Stomach (tissue), 9 donors: ENCODE data around the gene ITLN1. TPM values are rescaled to one million over a fixed set of nuclear protein-coding genes. Genes with fewer than 3 reads are reported as not detected.

Source experiments
- DNase-seq, 2 donors: peaks; one replicate each; pipeline versions ENCODE4 v3.0.0 to v3.0.0-alpha.2; 2013 to 2019
- H3K27ac ChIP-seq, 5 donors: fragments of 200-600 bp in 4 of 5; sonication (generic) in 4 of 5; one replicate each; pipeline ENCODE4 v1.5.1; 2013 to 2019; ENCODE audit warnings: mild to moderate bottlenecking in 1 of 5, moderate library complexity in 1 of 5
- H3K27me3 ChIP-seq, 3 donors: fragments of 200-600 bp; sonication (generic); one replicate each; pipeline ENCODE4 v1.5.1; 2017 to 2019; ENCODE audit warnings: mixed run types in 1 of 3
- H3K36me3 ChIP-seq, 4 donors: fragments of 200-600 bp; sonication (generic); 1 replicate in 3 of 4; 2 replicates in 1 of 4; pipeline ENCODE4 v1.5.1; 2016 to 2019
- H3K4me1 ChIP-seq, 4 donors: fragments of 200-600 bp; sonication (generic); one replicate each; pipeline ENCODE4 v1.5.1; 2016 to 2019
- H3K4me3 ChIP-seq, 4 donors: fragments of 200-600 bp; sonication (generic) in 3 of 4; one replicate each; pipeline ENCODE4 v1.5.1; 2016 to 2019; ENCODE audit warnings: mild to moderate bottlenecking in 1 of 4
- H3K9me3 ChIP-seq, 4 donors: fragments of 200-600 bp; sonication (generic); one replicate each; pipeline ENCODE4 v1.5.1; 2016 to 2019
- EP300 ChIP-seq: sonication (generic); formaldehyde crosslinking; IDR thresholded peaks from one replicate; pipeline ENCODE4 v1.6.1; 2017; ENCODE audit warnings: antibody characterized with exemption
- POLR2A ChIP-seq, 4 donors: fragments of 450-650 bp; IDR thresholded peaks; one replicate each; pipeline ENCODE4 v1.6.1; 2016; ENCODE audit warnings: antibody characterized with exemption in 4 of 4, control low read depth in 2 of 4, mild to moderate bottlenecking in 1 of 4, moderate library complexity in 1 of 4
- POLR2AphosphoS5 ChIP-seq, 3 donors: sonication (generic); formaldehyde crosslinking; IDR thresholded peaks; one replicate each; pipeline ENCODE4 v1.6.1; 2016; ENCODE audit warnings: antibody characterized with exemption in 3 of 3
- WGBS, 5 donors: extraction: QIAGEN DNeasy Blood & Tissue Kit in 3 of 5; methylation state at CpG; one replicate each; pipeline versions ENCODE4 v1.1.5 to v1.1.7; 2013 to 2018; 5-methylcytosine and 5-hydroxymethylcytosine counted together
- intact Hi-C: fragments of 100-400 bp; cut with DNase I; formaldehyde crosslinking; loops from one replicate; pipeline ENCODE4 v1.15.1; 2023; ENCODE audit warnings: low total_unique reads
- polyA plus RNA-seq, 3 donors: library from polyadenylated mRNA; stranded (reverse); fragments of 200-250 nt; gene quantifications; one replicate each; pipeline ENCODE4 v1.2.3, GENCODE V29; 2013
- total RNA-seq, 5 donors: library from RNA; depleted of rRNA; stranded (reverse); fragments of >200 nt; gene quantifications; one replicate each; pipeline versions ENCODE4 v1.1.0 to v1.2.3, GENCODE V29; 2014 to 2016
- TF ChIP-seq, protein P1 (sequence below), 7 experiments: fragments of 450-650 bp in 4 of 7; fragments of 200-600 bp in 3 of 7; sonication (generic) in 3 of 7; IDR thresholded peaks; one replicate each; pipeline ENCODE4 v1.5.1; 2016 to 2019; ENCODE audit warnings: antibody characterized with exemption in 7 of 7, control low read depth in 2 of 7, mild to moderate bottlenecking in 1 of 7
- donor health status: healthy with polysubstance abuse.
- donor health status: Bipolar disorder and iron deficiency.
- donor health status: healthy.

Gene ITLN1
- total and polyA plus RNA-seq, 8 donors = 1.2 to 241 (median 10.1) TPM; not detected in 1

GRCh38 chr1:160891474-160891873 lies 6.5 kb upstream of the ITLN1 start:
- Histone ChIP-seq H3K27ac (no peak overlapping the region), H3K4me3 (no peak overlapping the region), H3K4me1 (no peaks in the 10 kb centered on the region), H3K9me3 (peaks cover 0 to 8% (median 2%) of the 10 kb centered on the region in 4 donors), H3K36me3 (no peaks in the 10 kb centered on the region), H3K27me3 (no peaks in the 10 kb centered on the region)
- DNase-seq = no peak
- 30 to 54% (median 34%) methylated on average over 2 of the region's 2 CpGs for WGBS, 5 donors
- TF ChIP-seq POLR2A (IDR thresholded peaks at IDR 0.05) (no peak), EP300 (no peak)
- TF ChIP-seq, protein P1, sequence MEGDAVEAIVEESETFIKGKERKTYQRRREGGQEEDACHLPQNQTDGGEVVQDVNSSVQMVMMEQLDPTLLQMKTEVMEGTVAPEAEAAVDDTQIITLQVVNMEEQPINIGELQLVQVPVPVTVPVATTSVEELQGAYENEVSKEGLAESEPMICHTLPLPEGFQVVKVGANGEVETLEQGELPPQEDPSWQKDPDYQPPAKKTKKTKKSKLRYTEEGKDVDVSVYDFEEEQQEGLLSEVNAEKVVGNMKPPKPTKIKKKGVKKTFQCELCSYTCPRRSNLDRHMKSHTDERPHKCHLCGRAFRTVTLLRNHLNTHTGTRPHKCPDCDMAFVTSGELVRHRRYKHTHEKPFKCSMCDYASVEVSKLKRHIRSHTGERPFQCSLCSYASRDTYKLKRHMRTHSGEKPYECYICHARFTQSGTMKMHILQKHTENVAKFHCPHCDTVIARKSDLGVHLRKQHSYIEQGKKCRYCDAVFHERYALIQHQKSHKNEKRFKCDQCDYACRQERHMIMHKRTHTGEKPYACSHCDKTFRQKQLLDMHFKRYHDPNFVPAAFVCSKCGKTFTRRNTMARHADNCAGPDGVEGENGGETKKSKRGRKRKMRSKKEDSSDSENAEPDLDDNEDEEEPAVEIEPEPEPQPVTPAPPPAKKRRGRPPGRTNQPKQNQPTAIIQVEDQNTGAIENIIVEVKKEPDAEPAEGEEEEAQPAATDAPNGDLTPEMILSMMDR (IDR thresholded peaks at IDR 0.05) = no peak
- intact Hi-C loops = no loop called here

- Histone ChIP-seq H3K36me3 (no peaks in the 10 kb centered on the region), H3K9me3 (no peaks in the 10 kb centered on the region), H3K27me3 (no peaks in the 10 kb centered on the region), H3K27ac (no peak overlapping the region), H3K4me1 (peaks cover 0 to 6% (median 3%) of the 10 kb centered on the region in 4 donors), H3K4me3 (no peak overlapping the region)
- WGBS, 5 donors = 9 to 27% (median 24%) methylated on average over 2 of the region's 2 CpGs
- DNase-seq = no peak
- intact Hi-C loops = no loop called here
- peak in 1 of 3 donors; percentile 42 for TF ChIP-seq POLR2AphosphoS5 (IDR thresholded peaks at IDR 0.05)
- no peak for TF ChIP-seq EP300
Measured at GRCh38 chr1:160888926-160889325, 3.9 kb upstream of the ITLN1 start.

DNA sequence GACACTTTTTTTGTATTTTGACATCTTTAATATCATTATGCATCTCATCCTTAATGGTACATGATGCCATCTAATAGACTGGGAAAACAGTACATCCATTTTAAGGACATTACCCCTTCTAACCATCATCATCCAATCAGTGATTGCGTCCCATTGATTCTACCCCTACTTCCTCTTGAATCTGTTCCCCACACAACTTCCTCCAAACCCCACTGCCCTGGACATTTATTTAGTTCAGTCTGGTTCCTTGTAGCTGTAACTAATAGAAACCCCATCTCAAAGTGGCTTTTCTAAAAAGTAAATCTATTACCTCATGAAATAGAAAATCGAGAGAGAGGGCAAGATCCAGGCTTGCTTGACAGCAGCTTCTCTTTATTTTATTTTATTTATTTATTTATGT lies 2.1 kb upstream of the ITLN1 start:
- intact Hi-C loops = no loop called here
- H3K36me3 ChIP-seq = no peaks in the 10 kb centered on the region
- no peaks in the 10 kb centered on the region for H3K27me3 ChIP-seq
- no peak for DNase-seq
- peaks cover 0 to 6% (median 3%) of the 10 kb centered on the region in 4 donors for H3K4me1 ChIP-seq
- 84 to 90% (median 88%) methylated on average over 2 of the region's 2 CpGs for WGBS, 5 donors
- no peak overlapping the region for H3K4me3 ChIP-seq
- H3K27ac ChIP-seq = no peak overlapping the region
- TF ChIP-seq, protein P1 (IDR thresholded peaks at IDR 0.05) = no peak
- no peak for TF ChIP-seq EP300
- TF ChIP-seq POLR2A (IDR thresholded peaks at IDR 0.05) = no peak
- no peak for TF ChIP-seq POLR2AphosphoS5 (IDR thresholded peaks at IDR 0.05)
- H3K9me3 ChIP-seq = no peaks in the 10 kb centered on the region

- intact Hi-C loops = no loop called here
- no peak overlapping the region for H3K4me3 ChIP-seq
- H3K27me3 ChIP-seq = no peaks in the 10 kb centered on the region
- H3K27ac ChIP-seq = no peak overlapping the region
- peaks cover 0 to 6% (median 3%) of the 10 kb centered on the region in 4 donors for H3K4me1 ChIP-seq
- DNase-seq = no peak
- H3K9me3 ChIP-seq = no peaks in the 10 kb centered on the region
- TF ChIP-seq, protein P1 (IDR thresholded peaks at IDR 0.05) = peak in 1 of 7 experiments; percentile 46
- no peak for TF ChIP-seq POLR2A (IDR thresholded peaks at IDR 0.05)
- no peaks in the 10 kb centered on the region for H3K36me3 ChIP-seq
- WGBS, 5 donors = 50 to 89% (median 86%) methylated on average over 6 of the region's 6 CpGs
Measured at GRCh38 chr1:160884579-160884978, 401 bp downstream of the ITLN1 start.

GRCh38 chr1:160883581-160884513 lies 1.1 kb downstream of the ITLN1 start:
- DNase-seq = no peak
- H3K36me3 ChIP-seq = no peaks in the 10 kb centered on the region
- H3K27me3 ChIP-seq = no peaks in the 10 kb centered on the region
- no peak overlapping the region for H3K4me3 ChIP-seq
- intact Hi-C loops = no loop called here
- 84 to 89% (median 86%) methylated on average over 13 of the region's 13 CpGs for WGBS, 5 donors
- H3K9me3 ChIP-seq = no peaks in the 10 kb centered on the region
- TF ChIP-seq POLR2AphosphoS5 (IDR thresholded peaks at IDR 0.05) = no peak
- TF ChIP-seq EP300 = no peak
- H3K27ac ChIP-seq = no peak overlapping the region
- peaks cover 0 to 6% (median 3%) of the 10 kb centered on the region in 4 donors for H3K4me1 ChIP-seq
